ENCODE data around the gene PRR29. TPM values are rescaled to one million over a fixed set of nuclear protein-coding genes. Genes with fewer than 3 reads are reported as not detected.

The PRR29 gene
- polyA plus RNA-seq, 3 donors, result 0.03 to 2.1 (median 1.4) TPM

GRCh38 chr17:64022611-64023063 lies 24.5 kb downstream of the PRR29 start:
- Histone ChIP-seq H2AFZ (ENCODE audit: insufficient read depth, low read depth, low read length, poor library complexity, severe bottlenecking) (no peak overlapping the region), H3K4me1 (ENCODE audit: control insufficient read depth in 1 of 2, insufficient read depth in 2 of 2, low read length in 2 of 2) (peaks cover 41 to 48% of the 10 kb centered on the region in 2 donors), H3K4me3 (replicated peaks in 1 of 3; ENCODE audit: low read depth in 2 of 3, low read length in 3 of 3) (no peak overlapping the region), H4K20me1 (ENCODE audit: insufficient read depth, low read length) (no peaks in the 10 kb centered on the region), H3K4me2 (replicated peaks; ENCODE audit: extremely low read depth, low read length, poor library complexity, severe bottlenecking) (no peak overlapping the region), H3K27ac (ENCODE audit: low read depth in 1 of 2, low read length in 2 of 2) (no peak overlapping the region), H3K9ac (ENCODE audit: insufficient read depth, low read length, poor library complexity, severe bottlenecking) (no peak overlapping the region), H3K27me3 (ENCODE audit: control insufficient read depth in 2 of 2, insufficient read depth in 2 of 2, low read length in 2 of 2) (no peaks in the 10 kb centered on the region), H3K9me3 (replicated peaks in 1 of 2; ENCODE audit: control insufficient read depth in 1 of 2, insufficient read depth in 1 of 2, low read length in 2 of 2) (no peaks in the 10 kb centered on the region), H3K36me3 (replicated peaks in 1 of 2; ENCODE audit: control insufficient read depth in 1 of 2, insufficient read depth in 2 of 2, low read length in 2 of 2) (no peaks in the 10 kb centered on the region), H3K79me2 (ENCODE audit: insufficient read depth, low read length) (peaks cover 29% of the 10 kb centered on the region)
- H3K27ac Mint-ChIP-seq, result peak overlapping the region in 6 of 7 donors; percentile 47 to 100 (median 82)
- peaks cover 0 to 5% (median 3%) of the 10 kb centered on the region in 3 donors for H3K27me3 Mint-ChIP-seq (ENCODE audit: low read depth in 3 of 3)
- H3K9me3 Mint-ChIP-seq, result peaks cover 0 to 2% (median 0%) of the 10 kb centered on the region in 7 donors
- peaks cover 48% of the 10 kb centered on the region for H3K4me1 Mint-ChIP-seq
- H3K4me3 Mint-ChIP-seq, result no peak overlapping the region
- no peak for TF ChIP-seq CTCF (IDR thresholded peaks at IDR 0.05)
- WGBS (ENCODE audit: insufficient coverage), result 71% methylated on average over 5 of the region's 5 CpGs
- intact Hi-C loops (cut with micrococcal nuclease), result loop anchor here in 1 of 2 donors (10.0 kb wide), 1 partner anchor 108 kb away; the partner anchor contains the start of genes CSHL1 and GH1
- no peak for DNase-seq
- no peaks in the 10 kb centered on the region for H3K36me3 Mint-ChIP-seq

GRCh38 chr17:64024215-64024654 lies 26.1 kb downstream of the PRR29 start:
- DNase-seq, result no peak
- peaks cover 38% of the 10 kb centered on the region for H3K4me1 Mint-ChIP-seq
- Histone ChIP-seq H3K4me2 (replicated peaks; ENCODE audit: extremely low read depth, low read length, poor library complexity, severe bottlenecking) (no peak overlapping the region), H3K4me3 (replicated peaks in 1 of 3; ENCODE audit: low read depth in 2 of 3, low read length in 3 of 3) (no peak overlapping the region), H3K9me3 (replicated peaks in 1 of 2; ENCODE audit: control insufficient read depth in 1 of 2, insufficient read depth in 1 of 2, low read length in 2 of 2) (no peaks in the 10 kb centered on the region), H2AFZ (ENCODE audit: insufficient read depth, low read depth, low read length, poor library complexity, severe bottlenecking) (no peak overlapping the region), H3K36me3 (replicated peaks in 1 of 2; ENCODE audit: control insufficient read depth in 1 of 2, insufficient read depth in 2 of 2, low read length in 2 of 2) (no peaks in the 10 kb centered on the region), H3K9ac (ENCODE audit: insufficient read depth, low read length, poor library complexity, severe bottlenecking) (no peak overlapping the region), H3K4me1 (ENCODE audit: control insufficient read depth in 1 of 2, insufficient read depth in 2 of 2, low read length in 2 of 2) (peaks cover 26 to 32% of the 10 kb centered on the region in 2 donors), H3K27me3 (ENCODE audit: control insufficient read depth in 2 of 2, insufficient read depth in 2 of 2, low read length in 2 of 2) (no peaks in the 10 kb centered on the region), H3K27ac (ENCODE audit: low read depth in 1 of 2, low read length in 2 of 2) (no peak overlapping the region), H3K79me2 (ENCODE audit: insufficient read depth, low read length) (peaks cover 13% of the 10 kb centered on the region), H4K20me1 (ENCODE audit: insufficient read depth, low read length) (no peaks in the 10 kb centered on the region)
- no peak overlapping the region for H3K4me3 Mint-ChIP-seq
- H3K27me3 Mint-ChIP-seq (ENCODE audit: low read depth in 3 of 3), result peaks cover 0 to 6% (median 5%) of the 10 kb centered on the region in 3 donors
- peak overlapping the region in 2 of 7 donors; percentile 33 to 76 for H3K27ac Mint-ChIP-seq
- H3K36me3 Mint-ChIP-seq, result no peaks in the 10 kb centered on the region
- intact Hi-C loops (cut with micrococcal nuclease), result loop anchor here in 1 of 2 donors (10.0 kb wide), 1 partner anchor 109 kb away; the partner anchor contains the start of genes CSHL1 and GH1
- no peak for TF ChIP-seq CTCF (IDR thresholded peaks at IDR 0.05)
- H3K9me3 Mint-ChIP-seq, result no peaks in the 10 kb centered on the region
- 62% methylated on average over 6 of the region's 8 CpGs for WGBS (ENCODE audit: insufficient coverage)
